Mesodermal cell (in vitro differentiated cells): ENCODE results near the gene C5orf15.

Experiments used
- H3K27ac ChIP-seq: 2 replicates; pipeline ENCODE4 v1.7.0; 2013; ENCODE audit warnings: mild to moderate bottlenecking, low read depth, low read length, moderate library complexity; ENCODE audit not compliant: severe bottlenecking
- H3K36me3 ChIP-seq: 2 replicates; pipeline ENCODE4 v1.7.1; 2013; ENCODE audit warnings: mild to moderate bottlenecking, low read length, moderate library complexity; ENCODE audit not compliant: control insufficient read depth, insufficient read depth
- H3K4me1 ChIP-seq: one replicate; pipeline ENCODE4 v1.7.1; 2013; ENCODE audit warnings: mild to moderate bottlenecking, low read length; ENCODE audit not compliant: insufficient read depth, control insufficient read depth, poor library complexity, severe bottlenecking
- H3K4me3 ChIP-seq: 2 replicates; pipeline ENCODE4 v1.7.0; 2013; ENCODE audit warnings: low read length, control low read depth, mild to moderate bottlenecking; ENCODE audit not compliant: insufficient read depth, poor library complexity, severe bottlenecking; ENCODE audit errors: extremely low read depth
- H3K9me3 ChIP-seq: 2 replicates; pipeline ENCODE4 v1.7.1; 2013; ENCODE audit warnings: mild to moderate bottlenecking, low read length, moderate library complexity; ENCODE audit not compliant: control insufficient read depth
- WGBS, 2 experiments: methylation state at CpG; one replicate each; pipeline ENCODE4 v1.1.5; 2013; ENCODE audit warnings: missing lambda C conversion rate in 2 of 2; ENCODE audit not compliant: insufficient coverage in 2 of 2; 5-methylcytosine and 5-hydroxymethylcytosine counted together

C5orf15 gene

GRCh38 chr5:133993185-133993936 is 24.9 kb upstream of the C5orf15 start:
- Histone ChIP-seq H3K9me3 (no peaks in the 10 kb centered on the region), H3K4me1 (peaks cover 30% of the 10 kb centered on the region), H3K27ac (no peak overlapping the region), H3K36me3 (peaks cover 44% of the 10 kb centered on the region), H3K4me3 (no peak overlapping the region)
- 100% methylated on average over 1 of the region's 2 CpGs; no CpG with 5 or more reads in 1 of the 2 experiments for WGBS, 2 experiments

GRCh38 chr5:133992429-133993155 is 24.2 kb upstream of the C5orf15 start:
- peaks cover 52% of the 10 kb centered on the region for H3K36me3 ChIP-seq
- H3K27ac ChIP-seq = no peak overlapping the region
- H3K4me1 ChIP-seq = peaks cover 30% of the 10 kb centered on the region
- no peak overlapping the region for H3K4me3 ChIP-seq
- 94 to 98% methylated on average over 6 of the region's 8 CpGs for WGBS, 2 experiments
- no peaks in the 10 kb centered on the region for H3K9me3 ChIP-seq

GRCh38 chr5:133991171-133991910 is 22.9 kb upstream of the C5orf15 start:
- 90% methylated on average over 2 to 5 of the region's 5 CpGs for WGBS, 2 experiments
- Histone ChIP-seq H3K4me1 (peaks cover 27% of the 10 kb centered on the region), H3K36me3 (peaks cover 65% of the 10 kb centered on the region), H3K9me3 (no peaks in the 10 kb centered on the region), H3K4me3 (no peak overlapping the region), H3K27ac (no peak overlapping the region)

DNA sequence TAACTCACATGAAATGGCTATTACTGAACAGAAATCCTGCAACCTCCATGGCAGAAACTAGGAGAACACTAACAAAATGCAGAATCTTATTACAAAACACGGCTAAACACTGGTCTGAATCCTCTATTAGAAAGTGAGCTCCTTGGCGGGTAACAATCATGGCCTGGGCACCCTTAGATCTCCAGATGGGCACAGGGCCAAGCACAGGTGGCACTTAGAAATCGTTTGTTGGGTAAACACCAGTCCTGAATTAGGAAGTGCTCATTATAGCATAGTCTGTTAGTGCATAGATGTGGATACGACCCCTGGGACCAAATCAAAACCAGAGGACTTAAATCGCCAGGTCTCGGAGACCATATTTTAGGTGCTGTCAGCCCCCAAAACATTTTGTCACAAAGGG is 22.0 kb upstream of the C5orf15 start:
- Histone ChIP-seq H3K4me3 (no peak overlapping the region), H3K27ac (no peak overlapping the region), H3K36me3 (peaks cover 71% of the 10 kb centered on the region), H3K4me1 (peaks cover 17% of the 10 kb centered on the region), H3K9me3 (no peaks in the 10 kb centered on the region)
- WGBS, 2 experiments = 95 to 99% methylated on average over 4 to 5 of the region's 6 CpGs

GRCh38 chr5:133985540-133986180 is 17.2 kb upstream of the C5orf15 start:
- Histone ChIP-seq H3K4me3 (no peak overlapping the region), H3K27ac (no peak overlapping the region), H3K9me3 (no peaks in the 10 kb centered on the region), H3K36me3 (peaks cover 94% of the 10 kb centered on the region), H3K4me1 (no peaks in the 10 kb centered on the region)
- 81 to 88% methylated on average over 1 to 3 of the region's 3 CpGs for WGBS, 2 experiments

DNA sequence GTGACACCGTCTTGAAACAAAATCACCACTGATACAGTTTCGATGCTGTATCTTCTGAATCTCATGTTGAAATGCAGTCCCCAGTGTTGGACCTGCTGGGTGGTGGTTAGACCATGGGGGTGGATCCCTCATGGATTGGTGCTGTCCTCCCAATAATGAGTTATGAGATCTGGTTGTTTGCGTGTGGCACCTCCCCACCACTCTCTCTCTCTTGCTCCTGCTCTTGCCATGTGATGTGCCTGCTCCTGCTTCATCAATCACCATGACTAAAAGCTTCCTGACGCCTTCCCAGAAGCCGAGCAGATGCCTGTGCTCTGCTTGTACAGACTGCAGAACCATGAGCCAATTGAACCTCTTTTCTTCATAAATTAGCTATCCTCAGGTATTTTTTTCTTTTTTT is 15.2 kb upstream of the C5orf15 start:
- H3K4me3 ChIP-seq = no peak overlapping the region
- H3K4me1 ChIP-seq = no peaks in the 10 kb centered on the region
- H3K36me3 ChIP-seq = peaks cover 95% of the 10 kb centered on the region
- WGBS, 2 experiments = 95 to 96% methylated on average over 4 to 5 of the region's 5 CpGs
- H3K9me3 ChIP-seq = no peaks in the 10 kb centered on the region
- H3K27ac ChIP-seq = no peak overlapping the region

DNA sequence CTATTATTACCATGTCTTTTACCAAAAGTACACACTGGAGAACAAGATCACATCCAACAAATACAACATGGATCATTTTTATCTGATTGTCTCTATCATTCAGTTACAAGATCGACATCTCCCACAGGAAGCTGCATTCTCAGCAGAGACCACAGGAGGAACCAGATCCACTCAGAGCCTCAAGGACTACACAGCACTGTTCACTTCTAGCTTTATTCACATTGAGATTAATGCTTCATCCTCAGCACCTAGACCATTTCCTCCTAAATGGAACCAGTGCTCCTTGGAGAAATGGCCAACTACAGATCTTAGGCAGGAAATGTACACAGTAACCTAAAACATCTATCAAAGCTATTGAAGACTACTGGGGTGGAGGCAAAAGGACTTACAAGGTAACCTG is 13.3 kb upstream of the C5orf15 start:
- no peaks in the 10 kb centered on the region for H3K9me3 ChIP-seq
- peaks cover 95% of the 10 kb centered on the region for H3K36me3 ChIP-seq
- no peak overlapping the region for H3K4me3 ChIP-seq
- 89 to 91% methylated on average over 1 of the region's 1 CpG for WGBS, 2 experiments
- H3K27ac ChIP-seq = no peak overlapping the region
- H3K4me1 ChIP-seq = peaks cover 10% of the 10 kb centered on the region

DNA sequence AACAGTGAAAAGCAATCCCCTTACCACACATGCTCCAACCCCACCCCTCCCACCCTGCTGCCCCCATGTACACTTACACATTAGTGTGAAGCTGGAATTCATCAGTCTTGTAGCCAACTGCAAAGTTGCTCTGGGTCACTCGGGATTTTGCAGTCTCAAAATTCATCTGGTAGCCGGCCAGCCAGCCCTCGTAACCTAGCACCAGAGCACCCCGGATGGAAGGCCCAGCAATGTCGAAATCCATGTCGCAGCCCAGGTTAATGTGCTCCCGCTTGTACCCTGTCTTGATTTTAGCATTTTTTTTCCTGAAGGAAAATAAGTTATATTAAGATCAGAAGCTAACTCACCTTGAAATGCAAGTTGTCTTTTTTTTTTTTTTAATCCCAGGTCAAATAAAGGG is 12.2 kb upstream of the C5orf15 start:
- peaks cover 11% of the 10 kb centered on the region for H3K4me1 ChIP-seq
- H3K27ac ChIP-seq = no peak overlapping the region
- no peaks in the 10 kb centered on the region for H3K9me3 ChIP-seq
- H3K36me3 ChIP-seq = peaks cover 95% of the 10 kb centered on the region
- H3K4me3 ChIP-seq = no peak overlapping the region
- WGBS, 2 experiments = 93 to 95% methylated on average over 5 to 7 of the region's 7 CpGs

DNA sequence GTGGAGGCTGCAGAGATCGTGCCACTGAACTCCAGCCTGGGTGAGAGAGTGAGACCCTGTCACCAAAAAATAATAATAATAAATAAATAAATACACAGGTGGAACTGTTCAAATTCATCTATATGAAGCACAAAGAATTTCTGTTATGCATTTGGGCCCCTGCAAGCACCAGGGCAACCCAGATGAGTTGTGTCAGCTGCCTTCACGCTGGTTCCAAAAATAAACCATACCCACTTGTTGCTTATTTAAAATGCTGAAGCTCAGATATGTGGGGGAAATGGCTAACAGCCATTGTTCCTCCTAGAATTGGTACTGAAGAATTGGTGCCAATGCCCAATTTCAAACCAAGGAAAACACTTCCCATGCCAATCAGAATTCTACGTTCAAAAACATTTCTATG is 10.5 kb upstream of the C5orf15 start:
- Histone ChIP-seq H3K4me3 (no peak overlapping the region), H3K4me1 (peaks cover 11% of the 10 kb centered on the region), H3K27ac (no peak overlapping the region), H3K36me3 (peaks cover 96% of the 10 kb centered on the region), H3K9me3 (no peaks in the 10 kb centered on the region)
- WGBS, 2 experiments = no CpG with 5 or more reads among the region's 3 CpGs

DNA sequence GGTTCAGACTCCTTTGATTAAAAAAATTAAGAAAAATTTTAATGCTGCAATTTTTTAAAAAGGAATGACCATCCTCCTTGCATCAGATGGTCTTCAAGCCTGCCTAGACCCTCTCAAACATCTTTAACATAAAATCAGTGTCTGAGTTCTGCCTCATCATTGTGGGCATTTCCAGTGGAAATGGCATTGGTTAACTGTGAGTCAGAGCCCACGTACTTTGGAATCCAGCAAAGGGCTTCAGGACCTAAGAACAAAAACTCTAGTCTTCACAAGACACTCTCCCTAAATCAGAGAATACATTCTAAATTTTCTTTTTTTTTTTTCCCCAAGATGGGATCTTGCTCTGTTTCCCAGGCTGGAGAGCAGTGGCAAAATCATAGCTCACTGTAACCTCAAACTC is 9.4 kb upstream of the C5orf15 start:
- Histone ChIP-seq H3K9me3 (no peaks in the 10 kb centered on the region), H3K27ac (peak overlapping the region; percentile 76), H3K4me3 (no peak overlapping the region), H3K36me3 (peaks cover 97% of the 10 kb centered on the region), H3K4me1 (peaks cover 11% of the 10 kb centered on the region)
- 100% methylated on average over 1 of the region's 1 CpG for WGBS, 2 experiments
